ENCODE results near the gene IGFBPL1. TPM values are rescaled to one million over a fixed set of nuclear protein-coding genes. Genes with fewer than 3 reads are reported as not detected.

IGFBPL1 gene
- total RNA-seq, 1 donor from 2014 or later: 0.13 TPM

- DNase-seq (ENCODE audit: low read depth in 2 of 2): peak; percentile 16 to 49
These were observed 8.8 kb upstream of the IGFBPL1 start for GRCh38 chr9:38432922-38433510.

GRCh38 chr9:38431116-38431515, 6.9 kb upstream of the IGFBPL1 start:
- peak; percentile 17 to 43 for DNase-seq (ENCODE audit: low read depth in 2 of 2)

- DNase-seq (ENCODE audit: low read depth in 2 of 2): no peak
These were observed 3.8 kb upstream of the IGFBPL1 start for GRCh38 chr9:38428062-38428461.

- no peak for DNase-seq (ENCODE audit: low read depth in 2 of 2)
These were observed 664 bp upstream of the IGFBPL1 start for GRCh38 chr9:38424918-38425317.

DNA sequence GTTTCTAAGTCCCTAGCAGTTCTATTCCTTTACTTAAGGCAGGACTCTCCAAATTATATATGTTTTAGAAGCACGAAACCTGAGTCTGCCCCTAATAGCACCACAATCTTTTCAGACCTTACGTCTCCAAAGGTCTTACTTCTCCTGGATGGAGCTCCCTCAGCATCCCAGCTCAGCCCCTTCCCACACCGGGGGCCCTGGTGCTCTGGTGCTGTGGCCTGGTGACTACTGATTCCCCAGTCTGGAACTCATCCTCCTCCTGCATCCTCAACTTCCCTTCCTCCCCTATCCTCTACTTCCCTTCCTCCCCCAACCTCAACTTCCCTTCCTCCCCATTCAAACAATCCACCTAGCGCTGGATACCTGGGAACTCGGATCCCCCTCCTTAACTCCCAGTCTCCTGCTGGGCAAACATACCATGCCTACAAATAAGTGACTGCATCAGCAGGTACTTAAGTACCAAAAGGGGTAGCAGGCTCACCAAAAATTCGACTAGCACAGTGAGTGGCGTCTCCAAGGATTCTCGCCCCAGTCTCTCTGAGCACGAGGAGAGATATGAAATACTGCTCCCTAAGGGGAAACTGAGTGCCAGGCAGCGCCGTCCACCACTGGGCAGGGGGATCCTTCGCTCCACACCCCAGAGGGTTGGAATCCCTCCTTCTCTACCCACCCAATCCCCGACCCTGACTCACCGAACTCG, 831 bp downstream of the IGFBPL1 start:
- DNase-seq (ENCODE audit: low read depth in 2 of 2): no peak

DNA sequence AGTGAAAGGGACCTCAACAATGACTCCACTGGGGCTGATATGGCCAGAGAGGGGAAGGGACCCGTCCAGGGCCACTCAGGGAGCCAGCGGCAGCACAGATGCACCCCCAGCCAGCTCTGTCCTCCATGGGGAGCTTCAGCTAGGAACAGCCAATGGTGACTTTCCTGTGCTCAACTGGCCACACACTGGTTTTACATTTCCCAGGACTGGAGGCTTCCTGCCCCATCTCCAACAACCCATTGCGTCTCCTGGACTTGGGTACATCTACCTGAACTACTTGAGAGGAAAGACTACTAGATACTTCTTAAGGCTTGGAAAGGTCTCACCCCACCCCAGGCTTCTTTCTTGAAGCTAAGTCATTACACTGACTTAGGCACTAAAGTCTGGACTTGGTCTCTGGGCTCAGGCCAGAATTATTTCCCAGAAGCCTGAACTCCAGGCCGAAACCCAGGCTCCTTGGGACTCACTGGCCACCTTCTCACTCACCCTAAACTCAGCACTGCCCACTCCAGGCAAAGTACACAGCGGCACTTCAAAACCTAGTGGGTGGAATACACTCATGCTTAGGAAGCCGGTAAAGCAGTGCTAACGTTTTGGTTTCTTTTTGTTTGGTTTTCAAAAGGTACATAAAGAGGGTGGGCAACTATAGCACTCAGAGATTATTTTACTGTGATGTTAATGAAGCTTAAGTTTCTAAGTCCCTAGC, 1.5 kb downstream of the IGFBPL1 start:
- no peak for DNase-seq (ENCODE audit: low read depth in 2 of 2)

GRCh38 chr9:38421498-38422211, 2.6 kb downstream of the IGFBPL1 start:
- DNase-seq (ENCODE audit: low read depth in 2 of 2): no peak

DNA sequence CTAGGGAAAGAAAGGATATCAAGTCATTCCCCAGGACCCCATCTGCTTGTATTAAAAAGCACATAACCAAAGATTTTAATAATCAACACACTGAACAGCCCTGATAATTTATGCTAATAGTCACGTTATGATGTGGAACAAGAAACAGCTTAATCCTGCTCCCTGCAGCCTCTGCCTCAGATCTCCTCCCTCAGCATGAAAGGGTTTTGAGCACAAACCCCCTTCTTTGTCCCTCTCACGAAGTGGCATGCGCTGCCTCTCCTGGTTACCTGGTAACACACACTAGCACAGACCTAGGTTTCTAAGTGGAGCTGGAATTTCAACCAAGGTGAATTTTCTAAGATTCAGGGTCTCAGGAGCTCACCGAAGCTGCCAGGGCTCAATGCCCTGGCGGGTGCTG, 5.1 kb downstream of the IGFBPL1 start:
- no peak for DNase-seq (ENCODE audit: low read depth in 2 of 2)

GRCh38 chr9:38418366-38418765, 5.9 kb downstream of the IGFBPL1 start:
- DNase-seq (ENCODE audit: low read depth in 2 of 2): no peak

GRCh38 chr9:38417003-38417945, 7.0 kb downstream of the IGFBPL1 start:
- peak in 1 of 2 donors; percentile 17 for DNase-seq (ENCODE audit: low read depth in 2 of 2)

GRCh38 chr9:38416461-38416860, 7.8 kb downstream of the IGFBPL1 start:
- no peak for DNase-seq (ENCODE audit: low read depth in 2 of 2)

DNA sequence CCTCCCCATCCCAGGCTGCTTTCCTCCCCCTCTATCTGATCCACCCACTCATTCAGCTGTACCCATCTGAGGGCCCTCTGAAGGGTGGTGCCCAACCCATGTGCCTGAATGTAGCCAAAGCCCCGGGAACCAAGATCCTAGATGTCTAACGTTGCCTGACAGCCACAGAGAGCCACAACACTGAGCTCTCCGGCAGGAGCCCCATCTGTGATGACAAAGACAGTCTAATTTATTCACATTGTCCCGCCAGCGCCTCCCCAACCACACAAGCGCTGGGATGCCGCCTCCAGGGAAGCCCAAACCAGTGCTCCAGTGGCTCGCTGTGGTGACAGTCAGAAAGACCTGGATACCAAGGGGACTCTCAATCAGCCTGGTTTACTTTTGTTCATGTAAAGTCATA, 8.4 kb downstream of the IGFBPL1 start:
- no peak for DNase-seq (ENCODE audit: low read depth in 2 of 2)

DNA sequence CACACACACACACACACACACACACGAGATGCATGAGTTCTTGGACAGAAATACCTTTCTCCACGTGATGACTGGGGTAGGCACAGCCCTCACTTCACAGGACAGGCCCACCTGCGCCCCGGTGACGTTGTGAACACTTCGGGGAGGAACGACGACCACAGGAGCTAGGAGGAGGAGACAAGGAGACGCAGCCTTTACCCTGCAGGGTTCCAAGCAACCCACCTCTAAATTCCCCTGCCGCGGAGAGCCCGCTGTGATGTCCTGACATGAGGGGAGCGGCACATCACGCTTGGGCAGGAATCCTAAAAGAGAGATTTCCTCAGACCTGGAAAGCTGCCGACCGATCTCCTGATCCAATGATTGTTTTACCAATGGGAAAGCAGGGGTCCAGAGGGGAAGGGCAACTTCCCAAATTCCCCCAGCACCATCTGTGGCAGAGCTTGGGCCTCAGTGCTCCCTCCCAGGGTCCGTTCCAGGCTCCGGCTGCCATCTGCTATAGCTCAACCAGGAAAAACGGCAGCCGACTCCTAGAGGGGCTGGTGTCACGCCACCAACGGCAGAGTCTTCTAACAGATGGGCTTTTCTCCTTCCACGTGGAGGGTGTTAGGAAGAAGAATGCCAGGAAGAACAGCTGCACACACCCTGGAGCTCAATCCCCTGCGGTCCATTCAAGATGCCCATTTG, 10.1 kb downstream of the IGFBPL1 start:
- no peak for DNase-seq (ENCODE audit: low read depth in 2 of 2)

- DNase-seq (ENCODE audit: low read depth in 2 of 2): no peak
These were observed 11.0 kb downstream of the IGFBPL1 start for GRCh38 chr9:38413283-38413682.

DNA sequence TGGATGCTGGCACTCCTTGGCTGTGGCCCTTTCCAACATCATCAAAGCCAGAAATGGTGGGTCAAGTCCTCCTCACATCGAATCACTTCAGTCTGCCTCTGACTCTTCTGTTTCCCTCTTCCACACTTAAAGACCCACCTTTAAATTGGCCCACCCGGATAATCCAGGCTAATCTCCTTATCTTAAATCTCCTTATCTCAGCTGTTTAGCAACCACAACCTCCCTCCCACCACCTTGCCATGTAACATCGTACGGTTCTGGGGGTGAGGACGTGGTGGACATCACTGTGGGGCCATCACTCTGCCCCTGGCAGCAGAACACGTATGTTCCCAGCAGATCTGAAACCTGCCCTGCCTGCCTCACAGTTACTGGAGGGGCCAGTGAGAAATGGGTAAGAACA, 11.5 kb downstream of the IGFBPL1 start:
- no peak for DNase-seq (ENCODE audit: low read depth in 2 of 2)

- no peak for DNase-seq (ENCODE audit: low read depth in 2 of 2)
These were observed 15.5 kb downstream of the IGFBPL1 start for GRCh38 chr9:38408719-38409118.

DNA sequence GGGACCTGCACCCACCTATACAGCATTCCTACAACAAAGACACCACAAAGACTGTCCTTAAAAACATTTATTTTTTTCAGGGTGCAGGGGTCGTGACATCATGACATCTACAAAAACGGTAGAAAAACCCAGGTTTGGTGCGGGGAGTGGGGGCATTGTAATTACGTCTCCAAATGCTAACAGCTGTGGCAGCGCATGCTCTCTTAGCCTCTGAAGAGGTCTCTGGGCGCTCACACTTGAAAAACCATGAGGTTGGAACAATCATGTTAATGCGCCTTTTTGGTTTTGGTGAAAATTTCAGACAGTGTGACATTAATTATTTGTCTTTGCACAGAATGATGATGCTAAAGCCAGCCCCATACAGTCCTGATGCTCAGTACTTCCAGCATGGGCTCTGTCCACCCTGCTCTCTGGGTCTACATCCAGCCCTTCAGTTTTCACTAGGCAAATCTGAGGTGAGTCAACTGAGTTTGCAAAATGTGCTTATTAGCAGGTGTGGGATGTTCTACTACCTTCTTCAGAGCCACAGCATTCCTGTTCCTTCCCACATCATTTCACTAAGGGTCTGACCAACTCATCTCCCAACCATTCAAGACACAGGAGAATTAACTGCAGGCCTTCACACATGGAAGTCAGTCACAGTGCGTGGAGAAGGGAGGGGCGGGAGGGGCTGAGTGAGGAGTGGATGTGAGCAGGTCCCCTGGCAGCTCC, 17.6 kb downstream of the IGFBPL1 start:
- DNase-seq (ENCODE audit: low read depth in 2 of 2): no peak

DNA sequence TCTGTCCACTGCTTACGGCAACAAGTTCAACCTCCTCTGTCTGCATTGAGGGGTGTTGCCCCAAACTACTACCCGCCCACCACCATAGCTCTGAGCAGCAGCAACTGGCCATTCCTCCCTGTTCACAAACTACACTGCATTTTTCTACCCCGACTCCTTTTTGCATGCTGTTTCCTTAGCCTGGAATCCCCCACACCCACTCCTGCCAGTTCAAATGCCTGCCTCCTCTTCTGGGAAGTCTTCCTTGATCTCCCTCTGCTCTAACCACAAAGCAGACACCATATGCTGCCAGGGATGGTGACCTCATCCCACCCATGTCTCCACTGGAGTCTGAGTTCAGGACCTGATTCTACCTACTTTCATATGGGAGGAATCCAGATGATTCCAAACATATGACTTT, 18.5 kb downstream of the IGFBPL1 start:
- DNase-seq (ENCODE audit: low read depth in 2 of 2): no peak

DNA sequence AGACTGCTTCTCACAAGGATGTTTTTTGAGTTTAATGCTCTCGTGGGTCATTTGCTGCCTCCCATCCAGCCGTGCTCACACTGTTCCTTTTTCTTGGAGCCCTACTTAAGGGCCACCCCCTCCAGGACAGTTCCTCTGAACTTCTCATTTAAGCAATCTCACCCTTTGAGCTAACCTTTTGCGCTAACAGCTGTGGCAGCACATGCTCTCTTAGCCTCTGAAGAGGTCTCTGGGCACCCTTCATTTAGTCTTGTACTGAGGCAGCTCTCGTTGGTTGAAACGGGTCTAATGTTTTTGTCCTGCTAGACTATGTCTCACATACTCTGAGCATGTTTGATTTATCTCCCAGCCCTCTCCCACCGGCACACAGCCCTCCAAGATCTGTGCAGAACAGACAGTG, 19.9 kb downstream of the IGFBPL1 start:
- no peak for DNase-seq (ENCODE audit: low read depth in 2 of 2)

DNA sequence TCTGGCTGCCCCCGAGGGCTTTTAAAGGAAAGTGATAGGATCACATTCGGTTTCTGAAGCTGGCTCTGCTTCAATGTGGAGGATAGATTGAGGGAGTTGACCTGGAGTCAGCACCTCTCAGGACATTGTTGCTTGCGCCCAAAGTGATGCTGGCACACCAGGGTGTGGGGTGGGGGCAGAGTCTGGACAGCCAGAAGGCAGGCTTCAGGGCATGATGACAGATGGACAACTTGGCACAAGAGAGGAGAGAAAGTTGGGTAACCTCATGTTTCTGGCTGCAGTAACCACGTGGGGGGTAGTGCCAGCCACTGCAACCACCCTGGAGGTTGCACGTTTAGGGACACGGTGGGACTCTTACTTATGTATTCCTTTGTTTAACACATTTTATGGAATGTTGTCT, 22.3 kb downstream of the IGFBPL1 start:
- no peak for DNase-seq (ENCODE audit: low read depth in 2 of 2)

Data from dermis microvascular lymphatic vessel endothelial cell (primary cell).